ENCODE results near the gene PAMR1. TPM values are rescaled to one million over a fixed set of nuclear protein-coding genes. Genes with fewer than 3 reads are reported as not detected.

Gene PAMR1
- total RNA-seq, 1 donor from 2014 or later: 0.21 TPM

GRCh38 chr11:35459489-35459888 lies 65.9 kb downstream of the PAMR1 start:
- no peaks in the 10 kb centered on the region for H3K9me3 Mint-ChIP-seq
- no peak for TF ChIP-seq CTCF (conservative IDR thresholded peaks at IDR 0.05)
- no peaks in the 10 kb centered on the region for H3K36me3 Mint-ChIP-seq (ENCODE audit: low read depth)
- peaks cover 12% of the 10 kb centered on the region for H3K4me1 Mint-ChIP-seq
- no peak overlapping the region for H3K4me3 Mint-ChIP-seq
- H3K27ac Mint-ChIP-seq (ENCODE audit: unreplicated experiment): no peak overlapping the region
- no peak for DNase-seq (ENCODE audit: low read depth, low spot score)
- peaks cover 12% of the 10 kb centered on the region for H3K27me3 Mint-ChIP-seq (ENCODE audit: low read depth)

- H3K27ac Mint-ChIP-seq (ENCODE audit: unreplicated experiment): peak overlapping the region; percentile 38
- no peak for DNase-seq (ENCODE audit: low read depth, low spot score)
- peaks cover 12% of the 10 kb centered on the region for H3K4me1 Mint-ChIP-seq
- TF ChIP-seq CTCF (conservative IDR thresholded peaks at IDR 0.05): no peak
- H3K4me3 Mint-ChIP-seq: no peak overlapping the region
- H3K9me3 Mint-ChIP-seq: no peaks in the 10 kb centered on the region
- H3K36me3 Mint-ChIP-seq (ENCODE audit: low read depth): no peaks in the 10 kb centered on the region
- H3K27me3 Mint-ChIP-seq (ENCODE audit: low read depth): peaks cover 12% of the 10 kb centered on the region
Observed at GRCh38 chr11:35458846-35459245, 66.6 kb downstream of the PAMR1 start.

GRCh38 chr11:35454362-35454761 lies 71.1 kb downstream of the PAMR1 start:
- no peak for TF ChIP-seq CTCF (conservative IDR thresholded peaks at IDR 0.05)
- Mint-ChIP-seq H3K36me3 (ENCODE audit: low read depth) (peaks cover 3% of the 10 kb centered on the region), H3K27ac (ENCODE audit: unreplicated experiment) (no peak overlapping the region), H3K27me3 (ENCODE audit: low read depth) (peaks cover 15% of the 10 kb centered on the region), H3K9me3 (peaks cover 12% of the 10 kb centered on the region), H3K4me1 (no peaks in the 10 kb centered on the region), H3K4me3 (no peak overlapping the region)
- no peak for DNase-seq (ENCODE audit: low read depth, low spot score)

GRCh38 chr11:35436581-35437250 lies 88.7 kb downstream of the PAMR1 start:
- no peak overlapping the region for H3K27ac Mint-ChIP-seq (ENCODE audit: unreplicated experiment)
- no peaks in the 10 kb centered on the region for H3K36me3 Mint-ChIP-seq (ENCODE audit: low read depth)
- H3K4me3 Mint-ChIP-seq: no peak overlapping the region
- no peak for DNase-seq (ENCODE audit: low read depth, low spot score)
- H3K4me1 Mint-ChIP-seq: no peaks in the 10 kb centered on the region
- no peaks in the 10 kb centered on the region for H3K9me3 Mint-ChIP-seq
- no peak for TF ChIP-seq CTCF (conservative IDR thresholded peaks at IDR 0.05)
- H3K27me3 Mint-ChIP-seq (ENCODE audit: low read depth): peaks cover 69% of the 10 kb centered on the region

- Mint-ChIP-seq H3K4me1 (no peaks in the 10 kb centered on the region), H3K27me3 (ENCODE audit: low read depth) (peaks cover 65% of the 10 kb centered on the region), H3K36me3 (ENCODE audit: low read depth) (no peaks in the 10 kb centered on the region), H3K9me3 (no peaks in the 10 kb centered on the region), H3K4me3 (no peak overlapping the region), H3K27ac (ENCODE audit: unreplicated experiment) (no peak overlapping the region)
- TF ChIP-seq CTCF (conservative IDR thresholded peaks at IDR 0.05): no peak
- DNase-seq (ENCODE audit: low read depth, low spot score): no peak
Observed at GRCh38 chr11:35433588-35433987, 91.8 kb downstream of the PAMR1 start.

All from neural crest cell (in vitro differentiated cells).